Fibroblast of skin of right biceps (primary cell): Measurements from ENCODE around the gene MRPS15.
A peak's percentile ranks its signal among the peaks of the same experiment; 100 is the strongest.
"Not testable (repeated sequence)": the region's sequence is repeated elsewhere in the genome, so short reads cannot be mapped to it uniquely, and the experiment has no call there.

Experiments used
- DNase-seq: peaks from one replicate; pipeline ENCODE4 v3.0.0-alpha.2; 2013

MRPS15 gene

DNA sequence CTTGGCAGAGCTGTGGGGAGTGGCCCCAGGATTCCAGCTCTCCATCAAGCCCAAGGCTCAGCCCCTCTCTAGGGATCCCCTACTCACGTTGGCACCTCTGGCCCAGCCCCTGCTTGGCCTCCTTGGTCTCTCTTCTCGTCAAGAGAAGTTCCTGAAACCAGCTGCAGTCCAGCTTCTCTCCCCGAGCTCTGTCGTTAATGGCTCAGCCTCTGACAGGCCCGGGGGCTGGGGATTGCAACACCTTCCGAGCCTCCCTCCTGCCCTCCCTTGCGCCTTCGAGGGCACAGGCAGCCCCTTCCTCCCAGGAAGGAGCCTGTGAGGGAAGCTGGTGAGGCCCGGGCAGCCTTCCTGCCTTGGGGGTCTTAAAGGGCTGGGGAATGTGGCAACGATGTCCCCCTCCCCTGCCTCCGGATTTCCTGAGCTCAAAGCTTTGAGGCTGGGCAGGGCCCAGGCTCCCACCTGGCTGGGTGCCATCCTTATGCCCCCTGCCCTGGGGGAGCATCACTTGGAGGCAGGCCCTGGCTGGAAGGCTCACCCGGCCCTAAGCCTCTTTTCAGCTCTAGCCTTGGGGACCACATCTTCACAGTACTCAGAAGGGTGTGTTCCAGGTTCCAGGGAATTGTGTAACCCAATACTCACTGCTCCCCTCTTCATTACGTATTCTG is 18.7 kb upstream of the MRPS15 start, which contains the start of gene CSF3R:
Gene CSF3R, minus strand, starts transcription at position 190 of the 665 bp plus-strand sequence. CDS start 3,417 bp downstream, outside the sequence.
- no peak for DNase-seq

DNA sequence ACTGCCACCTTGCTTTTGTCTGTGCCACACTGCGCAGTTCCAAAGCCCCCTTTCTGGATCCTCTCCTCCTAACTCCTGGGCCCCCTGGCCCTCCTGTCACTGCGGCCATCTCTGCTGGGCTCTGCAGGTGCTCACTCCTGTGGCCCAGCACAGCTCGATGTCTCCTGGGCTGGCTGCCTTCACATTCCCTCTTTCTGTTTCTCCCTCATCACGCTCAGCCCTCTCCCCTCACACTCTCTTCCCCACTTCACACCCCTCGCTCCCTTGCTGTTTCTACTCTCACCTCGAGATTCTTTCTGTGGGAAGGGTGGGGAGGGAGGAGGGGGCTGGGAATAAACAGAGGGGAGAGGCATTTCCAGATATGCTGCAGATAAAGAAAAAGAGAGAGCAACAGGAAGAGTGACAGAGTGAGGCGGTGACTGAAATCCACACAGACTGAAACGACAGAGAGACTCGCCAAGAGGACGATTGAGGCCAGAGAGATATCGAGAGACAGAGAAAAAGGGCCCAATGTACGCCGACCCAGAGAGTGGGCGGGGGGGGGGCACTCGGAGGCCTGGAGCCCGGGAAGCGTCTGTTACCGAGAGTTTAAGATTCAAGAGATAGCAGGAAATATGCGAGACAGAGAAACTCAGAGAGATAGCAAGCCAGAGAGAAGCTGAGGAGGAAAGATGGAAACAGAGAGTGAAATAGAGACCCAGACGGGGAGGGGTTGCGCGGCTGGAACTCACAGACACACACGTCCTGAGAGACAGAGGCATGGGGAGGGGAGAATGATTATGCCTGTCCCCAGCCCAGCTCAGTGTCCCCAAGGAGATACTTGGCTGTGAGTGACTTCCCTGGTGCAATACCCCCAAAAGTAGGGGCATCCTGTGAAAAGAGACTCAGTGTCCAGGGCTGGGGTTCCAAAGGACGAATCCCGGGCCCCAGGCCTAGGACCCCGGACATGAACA is 17.9 kb upstream of the MRPS15 start:
- no peak for DNase-seq

DNA sequence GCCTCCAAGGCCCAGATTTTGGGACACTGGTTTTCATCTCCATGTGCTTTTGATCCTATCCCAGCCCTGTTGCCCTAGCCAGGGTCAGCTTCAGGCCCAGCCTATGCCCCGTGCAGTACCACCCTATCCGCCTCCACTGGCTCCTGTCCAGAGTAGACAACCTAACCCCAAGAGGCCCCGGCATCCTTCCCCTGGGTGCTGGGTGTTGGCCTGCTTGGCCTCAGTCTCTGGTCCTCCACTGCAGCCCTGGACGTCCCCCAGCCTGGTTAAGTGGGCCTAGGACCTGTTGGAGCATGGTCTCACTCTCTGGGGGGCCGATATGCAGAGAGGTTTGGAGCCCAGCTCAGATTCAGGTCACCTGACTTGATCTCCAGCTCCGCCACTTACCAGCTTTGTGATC is 16.9 kb upstream of the MRPS15 start:
- DNase-seq = no peak

DNA sequence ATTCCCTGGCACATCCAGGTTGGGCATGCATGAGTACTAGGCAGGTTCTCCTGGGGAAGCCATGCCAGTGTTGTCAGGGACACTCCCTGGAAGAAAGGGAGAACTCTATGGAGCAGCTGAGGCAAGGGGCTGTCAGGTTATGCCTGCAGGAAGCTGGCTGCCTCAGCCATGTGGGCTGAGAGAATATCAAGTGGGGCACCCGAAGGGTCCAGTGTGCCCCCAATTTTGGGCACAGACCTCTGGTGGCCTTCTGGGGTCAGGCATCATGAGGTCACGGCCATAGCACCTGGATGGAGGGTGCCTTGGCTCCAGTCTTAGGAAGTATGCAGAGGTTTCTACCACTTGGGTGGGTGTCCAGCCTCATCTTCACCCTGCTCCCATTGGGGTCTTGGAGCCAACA is 16.0 kb upstream of the MRPS15 start:
- no peak for DNase-seq

DNA sequence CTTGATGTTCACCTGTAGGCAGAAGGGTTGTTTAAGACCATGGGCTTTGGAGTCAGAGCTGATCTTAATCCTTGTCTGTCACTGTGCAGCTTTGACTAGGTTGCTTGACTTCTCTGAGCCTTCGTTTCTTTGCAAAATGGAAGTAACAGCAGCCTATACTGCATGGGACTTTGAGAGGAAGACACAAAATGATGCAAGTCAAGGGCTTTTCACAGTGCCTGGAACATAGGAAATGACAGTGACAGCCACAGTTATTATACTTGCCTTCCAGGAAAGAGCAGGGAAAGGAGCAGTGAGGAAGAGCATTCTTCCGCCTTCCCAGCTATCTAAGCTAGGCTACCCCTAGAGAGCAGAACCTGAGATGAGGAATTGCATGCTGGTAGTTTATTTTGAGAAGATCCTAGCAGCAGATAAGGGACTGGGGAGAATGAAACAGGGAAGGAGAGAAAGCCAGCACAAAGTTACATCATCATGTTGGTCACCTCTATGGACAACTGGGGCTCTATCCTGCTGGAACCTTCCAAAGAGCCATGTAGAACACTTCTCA is 15.4 kb upstream of the MRPS15 start:
- no peak for DNase-seq

DNA sequence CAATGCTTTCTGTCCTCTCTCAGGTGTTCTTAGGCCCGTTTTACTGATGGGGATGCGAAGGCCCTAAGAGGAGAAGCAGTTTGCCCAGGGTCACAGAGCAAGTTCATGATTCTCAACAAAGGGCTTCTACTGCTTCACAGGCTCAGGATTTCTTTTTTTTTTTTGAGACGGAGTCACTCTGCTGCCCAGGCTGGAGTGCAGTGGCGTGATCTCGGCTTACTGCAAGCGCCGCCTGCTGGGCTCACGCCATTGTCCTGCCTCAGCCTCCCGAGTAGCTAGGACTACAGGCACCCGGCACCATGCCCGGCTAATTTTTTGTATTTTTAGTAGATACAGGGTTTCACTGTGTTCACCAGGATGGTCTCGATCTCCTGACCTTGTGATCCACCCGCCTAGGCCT is 13.4 kb upstream of the MRPS15 start:
- not testable (repeated sequence) for DNase-seq

DNA sequence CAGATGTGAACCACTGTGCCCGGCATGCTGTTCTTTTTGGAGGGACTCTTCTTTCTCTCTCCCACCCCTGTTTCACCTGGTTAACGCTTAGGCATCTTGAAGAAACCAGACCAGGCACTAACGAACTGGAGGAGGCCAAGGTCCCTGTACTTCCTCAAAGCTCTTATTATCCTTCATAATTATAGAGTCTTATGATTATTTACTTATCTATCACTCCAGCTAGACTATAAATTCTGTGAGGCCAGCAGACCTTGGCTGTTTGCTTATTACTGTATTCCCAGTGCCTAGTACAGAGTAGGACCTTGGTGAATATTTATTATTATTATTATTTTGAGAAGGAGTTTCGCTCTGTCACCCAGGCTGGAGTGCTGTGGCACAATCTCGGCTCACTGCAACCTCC is 12.8 kb upstream of the MRPS15 start:
- no peak for DNase-seq

DNA sequence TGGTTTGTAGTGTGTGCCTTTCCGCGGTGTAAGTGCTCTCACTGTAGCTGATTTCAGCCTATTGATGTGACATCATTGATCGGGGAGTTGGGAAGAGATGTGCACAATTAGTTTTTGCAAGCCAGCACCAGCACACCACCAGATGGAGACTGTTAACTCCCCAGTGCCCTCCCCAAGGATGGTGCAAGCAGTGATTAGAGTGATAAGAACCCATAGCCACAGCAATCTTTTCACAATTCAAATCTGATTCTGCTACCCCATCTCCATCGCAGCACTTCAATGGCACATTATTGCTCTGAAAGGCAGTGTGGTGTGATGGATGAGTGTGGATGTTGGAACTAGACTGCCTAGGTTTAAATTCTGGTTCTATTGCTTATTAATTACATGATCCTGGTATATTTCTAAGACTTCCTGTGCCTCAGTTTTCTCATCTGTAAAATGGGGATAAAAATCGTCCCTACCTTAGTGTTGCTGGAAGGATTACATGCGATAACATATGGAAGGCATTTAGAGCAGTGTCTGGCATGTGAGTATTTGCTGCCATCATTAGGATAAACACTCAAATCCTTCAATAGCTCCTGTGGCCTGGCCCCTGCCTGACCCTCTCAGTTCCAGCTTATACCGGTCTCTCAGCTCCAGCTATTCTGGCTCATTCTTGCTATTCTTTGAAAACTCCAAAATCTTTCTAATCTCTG is 11.9 kb upstream of the MRPS15 start:
- DNase-seq = no peak

DNA sequence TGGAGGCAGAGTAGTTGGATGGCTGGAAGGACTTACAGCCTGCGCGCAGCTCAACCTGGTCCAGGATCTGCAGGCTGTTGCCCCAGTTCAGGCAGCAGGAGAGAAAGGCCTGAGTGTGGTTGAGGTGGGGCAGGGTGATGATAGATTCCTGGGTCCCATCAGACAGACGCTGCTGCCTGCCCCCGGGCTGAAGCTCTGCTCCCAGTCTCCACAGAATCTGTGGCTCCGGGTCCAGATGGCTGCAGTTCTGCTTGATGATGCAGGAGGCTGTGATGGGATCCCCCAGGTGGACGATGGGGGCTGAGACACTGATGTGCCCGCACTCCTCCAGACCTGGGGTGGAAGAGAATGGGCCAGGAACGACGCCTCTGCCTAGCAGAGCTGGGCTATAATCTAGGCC is 11.2 kb upstream of the MRPS15 start:
- DNase-seq = no peak

DNA sequence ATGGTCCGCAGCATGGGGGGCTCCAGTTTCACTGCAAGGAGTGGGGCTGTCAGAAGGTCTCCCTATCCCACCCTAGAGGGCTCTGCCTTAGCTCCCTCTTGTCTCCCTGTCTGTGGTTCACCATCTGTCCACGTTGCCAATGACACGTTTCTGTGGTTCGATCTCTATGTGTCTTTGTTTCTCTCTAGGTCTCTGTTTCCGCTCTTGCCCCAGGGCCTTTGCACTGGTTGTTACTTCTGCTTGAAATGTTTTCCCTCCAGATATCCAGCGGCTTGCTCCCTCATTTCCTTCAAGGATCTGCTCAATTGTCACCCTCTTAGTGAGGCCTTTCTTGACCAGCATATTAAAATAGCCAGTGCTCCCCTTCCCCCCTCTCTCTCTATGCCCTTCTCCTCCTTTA is 8.5 kb upstream of the MRPS15 start:
- no peak for DNase-seq

DNA sequence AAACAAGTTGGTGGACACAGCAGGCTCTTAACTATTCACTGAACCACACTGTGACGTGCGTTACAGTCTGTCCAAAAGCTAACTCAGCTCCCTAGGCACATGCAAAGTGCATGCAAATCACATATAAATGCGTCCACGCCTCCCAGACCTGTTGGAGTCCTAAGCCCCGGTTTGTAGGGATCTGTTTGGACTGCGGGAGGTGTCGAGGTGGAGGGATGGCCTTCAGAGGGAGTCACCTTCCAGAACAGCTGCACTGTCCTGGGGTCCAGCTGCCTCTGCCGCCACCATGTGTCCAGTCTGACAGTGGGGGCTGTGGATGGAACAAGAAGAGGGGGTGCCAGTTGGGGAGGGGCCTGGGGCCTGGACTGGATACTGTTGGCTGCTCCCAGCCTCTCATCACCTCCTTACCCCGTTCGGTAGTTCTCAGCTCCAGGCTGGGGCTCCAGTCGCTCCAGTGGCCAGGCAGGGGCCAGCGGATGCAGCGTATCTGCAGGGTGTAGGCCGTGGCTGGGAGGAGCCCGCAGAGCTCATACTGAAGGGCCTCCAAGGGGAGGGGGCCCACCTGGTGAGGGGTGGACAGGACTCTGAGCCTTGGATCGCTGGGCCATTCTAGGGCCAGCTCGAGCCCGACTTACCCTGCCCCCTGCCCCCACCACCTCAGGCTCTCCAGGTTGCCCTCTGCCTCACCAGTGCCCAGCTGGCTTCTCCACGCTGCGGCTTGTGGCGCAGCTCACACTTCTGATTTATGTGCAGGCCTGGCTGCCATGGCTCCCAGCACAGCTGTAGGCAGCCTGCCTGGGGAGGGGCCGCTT is 7.9 kb upstream of the MRPS15 start:
- no peak for DNase-seq

DNA sequence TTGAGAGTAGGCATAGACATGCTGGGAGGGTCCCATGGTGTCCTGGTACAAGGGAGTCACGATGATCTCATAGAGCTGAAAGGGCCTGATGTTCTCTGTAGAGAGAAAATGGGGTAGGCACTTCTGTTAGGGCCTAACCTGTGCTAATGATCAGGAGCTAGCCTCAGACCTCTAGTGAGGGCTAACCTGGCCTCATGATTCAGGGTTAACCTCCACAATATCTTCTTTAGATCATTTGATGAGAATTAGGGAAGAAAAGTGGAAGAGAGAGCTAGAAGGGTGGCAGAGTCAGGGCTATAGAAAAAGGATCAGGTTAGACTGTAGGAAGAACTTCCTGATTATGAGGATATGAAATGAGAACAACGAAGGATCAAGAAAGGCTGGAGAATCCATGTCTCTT is 5.0 kb upstream of the MRPS15 start:
- DNase-seq = no peak

DNA sequence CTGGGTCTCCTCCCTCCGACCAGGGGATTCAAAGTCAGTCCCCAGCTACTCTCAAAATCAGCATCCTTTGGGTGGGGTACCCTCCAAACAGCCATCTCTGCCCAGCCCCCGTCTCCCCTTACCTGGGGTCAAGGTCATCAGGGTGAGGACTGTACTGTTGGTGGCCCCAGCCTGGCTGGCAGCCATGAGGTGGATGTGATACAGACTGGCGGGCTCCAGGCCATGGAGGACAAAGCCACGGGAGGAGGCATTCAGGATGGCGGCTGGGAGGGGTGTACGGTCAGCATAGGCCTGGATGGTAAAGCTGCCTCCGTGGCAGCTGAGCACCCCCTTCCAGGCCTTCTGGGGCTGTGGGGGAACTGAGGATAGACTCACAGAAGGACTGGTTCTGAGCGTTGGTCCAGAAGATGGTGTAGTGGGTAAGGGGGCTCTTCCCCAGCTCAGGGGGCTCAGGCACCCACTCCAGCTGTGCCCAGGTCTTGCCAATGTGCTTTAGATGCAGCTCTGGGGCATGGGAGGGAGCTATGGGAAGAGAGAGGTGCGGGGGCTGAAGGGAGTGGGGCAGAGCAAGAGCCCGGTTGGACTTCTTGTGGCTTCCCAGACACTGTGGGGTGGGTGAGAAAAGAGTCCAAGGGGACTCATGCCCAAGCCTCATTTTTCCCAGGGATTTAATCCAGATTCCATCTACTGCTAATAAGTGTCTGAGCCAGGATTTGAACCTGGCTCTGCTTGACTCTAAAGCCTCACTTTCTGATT is 3.7 kb upstream of the MRPS15 start:
- no peak for DNase-seq

DNA sequence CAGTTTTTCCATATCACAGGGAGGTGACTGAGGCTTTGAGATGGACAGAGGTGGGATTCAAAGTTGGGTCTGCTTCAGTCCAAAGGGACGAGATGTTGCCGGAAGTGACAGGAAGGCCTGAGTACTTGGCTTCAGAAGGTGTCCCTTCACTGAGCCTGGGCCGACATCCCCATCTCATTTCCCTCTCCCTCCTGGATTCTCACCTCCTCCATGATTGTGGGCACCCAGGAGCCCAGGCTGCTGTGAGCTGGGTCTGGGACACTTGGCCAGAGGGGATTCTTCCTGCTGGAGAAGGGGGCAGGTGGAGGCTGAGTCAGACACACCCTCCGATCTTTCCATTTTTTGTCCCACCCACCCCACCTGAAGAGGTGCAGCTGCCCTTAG is 2.8 kb upstream of the MRPS15 start:
- DNase-seq = no peak

DNA sequence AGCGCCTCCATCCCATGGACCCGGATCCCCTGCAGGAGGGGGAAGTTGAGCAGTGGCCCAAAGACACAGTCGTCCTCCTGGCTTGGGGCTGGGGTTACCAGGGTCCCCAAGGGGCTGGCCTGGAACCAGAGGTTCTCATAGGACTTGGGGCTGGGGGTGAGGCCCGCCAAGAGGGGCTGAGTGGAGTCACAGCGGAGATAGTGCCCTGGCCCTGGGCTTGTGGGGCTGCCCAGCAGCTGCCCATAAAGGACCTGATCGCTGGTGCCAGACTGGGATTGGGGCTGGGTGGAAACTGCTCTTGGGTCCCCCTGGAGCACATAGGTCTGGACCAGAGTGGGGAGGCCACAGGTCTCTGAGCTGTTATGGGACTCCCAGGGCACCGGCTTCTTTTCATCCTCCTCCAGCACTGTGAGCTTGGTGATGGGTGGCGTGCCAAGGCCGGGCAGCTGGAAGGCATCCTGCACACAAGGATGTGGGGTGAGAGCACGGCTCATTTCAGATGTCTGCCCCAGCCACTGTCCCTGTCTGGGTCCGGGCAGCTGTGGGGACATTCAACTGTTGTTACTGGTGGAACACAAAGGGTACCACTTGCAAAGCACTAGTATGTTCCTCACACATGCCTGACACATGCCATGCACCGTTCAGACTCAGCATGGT is 2.3 kb upstream of the MRPS15 start:
- DNase-seq = no peak

DNA sequence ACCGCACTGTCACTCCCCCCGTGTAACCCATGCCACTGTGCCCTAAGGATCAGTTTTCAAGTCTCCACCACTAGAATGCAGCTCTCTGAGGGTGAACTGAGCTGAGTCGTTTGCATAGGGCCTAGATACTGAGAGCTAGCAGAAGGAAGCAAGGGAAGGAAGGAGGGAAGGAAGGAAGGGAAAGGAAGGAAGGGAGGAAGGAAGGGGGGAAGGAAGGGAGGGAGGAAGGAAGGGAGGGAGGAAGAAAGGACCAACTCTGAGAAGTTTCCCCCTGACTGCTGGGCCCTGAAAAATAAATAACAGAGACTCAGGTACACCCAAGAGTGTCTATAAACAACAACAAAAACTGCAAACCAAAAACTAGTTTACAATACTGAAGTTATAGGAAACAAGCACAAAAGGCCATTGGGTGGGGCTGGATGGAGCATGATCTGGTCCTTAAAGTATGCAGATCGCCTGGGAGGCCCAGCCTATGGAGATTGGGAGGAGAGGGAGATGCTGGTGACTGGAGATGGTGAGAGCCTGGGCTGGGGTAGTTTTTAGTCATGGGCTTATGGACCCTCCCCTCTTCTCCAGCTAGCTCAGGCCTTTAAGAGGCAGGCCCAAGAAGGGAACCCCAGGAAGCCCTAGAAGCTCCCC is 1.7 kb upstream of the MRPS15 start:
- peak; percentile 30 for DNase-seq

DNA sequence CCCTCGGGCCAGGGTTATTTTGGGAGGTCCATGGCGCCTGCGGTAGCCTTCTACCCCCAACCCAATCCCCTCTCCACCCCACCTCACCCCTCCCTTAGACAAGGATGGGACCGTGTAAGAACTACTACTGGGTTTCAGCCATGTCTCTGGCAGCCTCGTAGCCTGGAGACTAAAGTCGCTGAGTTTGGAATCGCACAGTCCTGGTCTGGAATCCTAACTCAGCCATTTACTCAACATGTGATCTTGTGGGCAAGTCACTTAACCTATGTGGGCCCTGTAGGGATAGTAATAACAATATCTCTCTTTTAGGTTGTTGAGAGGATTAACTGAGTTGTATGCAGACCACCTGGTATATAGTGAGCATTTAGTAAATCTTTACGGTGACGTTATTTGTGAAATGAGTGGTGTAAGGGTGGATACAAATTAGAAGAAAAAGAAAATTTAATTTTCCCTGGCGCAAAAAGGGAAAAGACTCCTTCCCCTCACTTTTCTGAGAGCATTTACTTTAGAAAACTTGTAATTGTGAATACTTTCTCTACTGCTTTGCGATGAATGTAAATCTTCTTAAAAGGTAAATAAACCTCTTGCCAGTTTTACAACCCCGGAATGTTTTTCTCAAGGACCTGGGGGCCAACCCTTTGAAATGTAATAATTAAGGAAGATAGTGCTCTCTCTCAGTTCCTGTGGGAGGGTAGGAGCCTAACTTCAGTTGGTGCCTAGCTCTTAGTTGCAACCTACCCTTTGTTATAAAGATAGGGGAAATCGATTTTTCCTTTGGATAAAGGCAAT is 615 bp upstream of the MRPS15 start:
- no peak for DNase-seq

DNA sequence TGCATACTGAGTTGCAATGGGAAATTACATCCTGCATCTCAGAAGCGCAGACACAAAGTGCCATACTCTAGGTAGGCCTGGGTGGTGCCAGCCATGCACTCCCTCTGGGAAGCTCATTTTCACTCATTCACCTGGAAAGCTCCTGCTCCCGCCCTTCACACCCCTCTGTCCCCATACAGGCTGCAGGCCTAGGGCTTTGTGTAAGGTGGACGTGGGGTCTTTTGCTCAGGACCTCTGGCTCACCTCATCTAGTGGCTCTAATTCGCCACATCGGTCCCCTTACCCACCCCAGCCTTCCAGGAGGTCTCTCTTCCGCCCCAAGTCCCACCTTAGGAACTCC is 751 bp downstream of the MRPS15 start:
- no peak for DNase-seq

DNA sequence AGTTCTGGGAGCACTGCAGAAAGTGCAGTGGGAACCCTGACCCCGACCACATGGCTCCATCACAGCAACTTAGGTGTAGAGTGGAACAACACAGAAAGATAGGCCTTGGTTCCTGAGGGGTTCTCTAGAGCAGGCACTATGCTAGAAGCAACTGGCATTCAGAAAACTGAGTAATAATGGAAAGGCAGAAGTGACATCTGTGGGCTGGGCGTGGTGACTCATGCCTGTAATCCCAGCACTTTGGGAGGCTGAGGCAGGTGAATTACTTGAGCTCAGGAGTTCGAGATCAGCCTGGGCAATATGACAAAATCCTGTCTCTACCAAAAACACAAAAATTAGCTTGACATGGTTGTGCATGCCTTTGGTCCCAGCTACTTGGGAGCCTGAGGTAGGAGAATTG is 5.3 kb downstream of the MRPS15 start:
- DNase-seq = no peak

DNA sequence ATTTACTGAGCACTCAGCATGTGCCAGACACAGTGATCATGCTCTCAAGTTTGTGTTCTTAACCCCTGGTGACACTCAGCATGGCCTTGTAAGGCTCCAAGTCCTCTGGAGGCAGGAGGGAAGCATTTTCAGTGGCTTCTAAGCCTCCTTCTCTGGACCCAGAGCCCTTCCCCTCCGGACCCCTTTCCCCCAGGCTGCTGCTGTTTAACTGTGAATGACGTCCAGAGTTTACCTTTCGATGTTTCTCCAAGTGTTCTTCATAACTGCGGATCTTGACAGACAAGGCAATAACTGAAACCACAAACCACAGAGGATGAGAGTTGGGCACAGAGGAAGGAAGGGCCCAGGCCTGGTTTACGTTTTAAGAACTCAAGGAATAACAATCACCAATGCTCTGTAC is 6.5 kb downstream of the MRPS15 start:
- DNase-seq = no peak
